HCT116 (cell line): ENCODE data around the gene ATAD3C. TPM values are rescaled to one million over a fixed set of nuclear protein-coding genes. Genes with fewer than 3 reads are reported as not detected.

ENCODE experiments used
- ATAC-seq: fragments of 200-7000 bp; cut with Tn5 transposase; 2 replicates; pipeline ENCODE4 v1.9.1; 2020; ENCODE audit warnings: mild to moderate bottlenecking, moderate library complexity
- BruUV-seq: library from RNA; stranded (reverse); fragments of 400-500 nt; replicated peaks from 2 replicates; lab custom pipeline; 2021; lab: Mats Ljungman, UMichigan
- CTCF ChIA-PET: fragments of 300-600 bp; sonication (Branson Sonifier 250); formaldehyde crosslinking; loops from one replicate; lab custom pipeline; 2021; ENCODE audit warnings: antibody characterized with exemption; lab: Charles Lee
- POLR2A ChIA-PET: fragments of 300-600, 350-600 bp; sonication (Branson Sonifier 250); formaldehyde crosslinking; loops from one replicate; lab custom pipeline; 2021; ENCODE audit warnings: antibody characterized with exemption; lab: Charles Lee
- RAD21 ChIA-PET, 2 experiments: fragments of 300-600 bp; sonication (Branson Sonifier 250); formaldehyde crosslinking; loops; one replicate each; lab custom pipeline; 2023; ENCODE audit warnings: low total read pairs in 2 of 2; ENCODE audit not compliant: uncharacterized antibody in 2 of 2, unreplicated experiment in 2 of 2, low non-redundant PET in 1 of 2; lab: Charles Lee
- DNase-seq: peaks from one replicate; pipeline ENCODE4 v3.0.0-alpha.2; 2010; ENCODE audit warnings: low read depth, low spot score
- H2AFZ ChIP-seq: fragments of 200-600 bp; shearing (Covaris generic), sonication (generic); 2 replicates; pipeline ENCODE4 v1.6.1; 2017; ENCODE audit warnings: low read depth, mixed run types, mixed read lengths, antibody characterized with exemption, low read length; ENCODE audit not compliant: poor library complexity, severe bottlenecking
- H3K27ac ChIP-seq: 2 replicates; pipeline ENCODE4 v1.5.1; 2012; ENCODE audit warnings: low read depth, low read length
- H3K27me3 ChIP-seq: fragments of 200-600 bp; sonication (generic); 2 replicates; pipeline ENCODE4 v1.6.1; 2016; ENCODE audit warnings: mixed run types, low read length, mixed read lengths; ENCODE audit not compliant: insufficient read depth
- H3K36me3 ChIP-seq, 2 experiments: fragments of 200-500 bp in 1 of 2; fragments of 200-600 bp in 1 of 2; sonication (Bioruptor generic) in 1 of 2; sonication (generic) in 1 of 2; 2 replicates each; pipeline versions ENCODE4 v1.5.1 to v1.6.1; 2014 to 2016; ENCODE audit warnings: low read length in 2 of 2, inconsistent platforms in 1 of 2, mixed read lengths in 1 of 2, mixed run types in 1 of 2; ENCODE audit not compliant: insufficient read depth in 2 of 2, control insufficient read depth in 1 of 2
- H3K4me1 ChIP-seq, 2 experiments: fragments of 200-600 bp in 1 of 2; sonication (generic) in 1 of 2; 2 replicates each; pipeline versions ENCODE4 v1.5.1 to v1.6.1; 2012 to 2017; ENCODE audit warnings: low read length in 2 of 2, inconsistent platforms in 1 of 2, mild to moderate bottlenecking in 1 of 2, mixed read lengths in 1 of 2, mixed run types in 1 of 2, moderate library complexity in 1 of 2; ENCODE audit not compliant: insufficient read depth in 2 of 2, control insufficient read depth in 1 of 2
- H3K4me2 ChIP-seq: fragments of 200-600 bp; sonication (generic); 2 replicates; pipeline ENCODE4 v1.6.1; 2017; ENCODE audit warnings: mixed run types, low read length, mixed read lengths
- H3K4me3 ChIP-seq, 2 experiments: fragments of 200-600 bp in 1 of 2; sonication (generic) in 1 of 2; replicated peaks in 1 of 2; 2 replicates each; pipeline ENCODE4 v1.5.1; 2011 to 2016; ENCODE audit warnings: low read length in 2 of 2, control low read depth in 1 of 2, low read depth in 1 of 2, mild to moderate bottlenecking in 1 of 2, mixed read lengths in 1 of 2, mixed run types in 1 of 2
- H3K79me2 ChIP-seq: fragments of 200-600 bp; sonication (generic); 2 replicates; pipeline ENCODE4 v1.6.1; 2017; ENCODE audit warnings: mild to moderate bottlenecking, mixed run types, low read length, moderate library complexity, mixed read lengths; ENCODE audit not compliant: insufficient read depth
- H3K9ac ChIP-seq: fragments of 200-600 bp; sonication (generic); 2 replicates; pipeline ENCODE4 v1.6.1; 2016; ENCODE audit warnings: low read length, mixed read lengths
- H3K9me2 ChIP-seq: fragments of 200-600 bp; sonication (generic), shearing (Covaris generic); 2 replicates; pipeline ENCODE4 v1.6.1; 2017; ENCODE audit warnings: mixed run types, mild to moderate bottlenecking, moderate library complexity; ENCODE audit not compliant: insufficient read depth
- H3K9me3 ChIP-seq, 2 experiments: fragments of 200-500 bp in 1 of 2; fragments of 200-600 bp in 1 of 2; sonication (Bioruptor generic) in 1 of 2; sonication (generic) in 1 of 2; 2 replicates each; pipeline ENCODE4 v1.6.1; 2014 to 2017; ENCODE audit warnings: low read length in 2 of 2, mixed read lengths in 2 of 2, inconsistent platforms in 1 of 2, low read depth in 1 of 2, mild to moderate bottlenecking in 1 of 2, mixed run types in 1 of 2, moderate library complexity in 1 of 2; ENCODE audit not compliant: control insufficient read depth in 1 of 2, insufficient read depth in 1 of 2
- H4K20me1 ChIP-seq: fragments of 200-600 bp; sonication (generic), shearing (Covaris generic); 2 replicates; pipeline ENCODE4 v1.6.1; 2017; ENCODE audit warnings: mixed run types, mild to moderate bottlenecking, moderate library complexity; ENCODE audit not compliant: insufficient read depth
- EZH2 ChIP-seq: fragments of 200-600 bp; sonication (generic); IDR thresholded peaks from 2 replicates; pipeline ENCODE4 v1.6.1; 2017; ENCODE audit warnings: antibody characterized with exemption, mixed run types
- MAX ChIP-seq: IDR thresholded peaks from 2 replicates; pipeline ENCODE4 v1.6.1; 2012
- POLR2A ChIP-seq: IDR thresholded peaks from 2 replicates; pipeline ENCODE4 v1.7.0; 2011; ENCODE audit warnings: borderline replicate concordance; ENCODE audit not compliant: insufficient read depth, insufficient read length; ENCODE audit errors: extremely low read depth
- POLR2AphosphoS5 ChIP-seq: IDR thresholded peaks from 2 replicates; pipeline ENCODE4 v1.6.1; 2011; ENCODE audit warnings: mild to moderate bottlenecking, low read depth, low read length, moderate library complexity
- RAD21 ChIP-seq: IDR thresholded peaks from 2 replicates; pipeline ENCODE4 v1.6.1; 2012; ENCODE audit warnings: low read depth, mild to moderate bottlenecking
- SRF ChIP-seq: IDR thresholded peaks from 2 replicates; pipeline ENCODE4 v1.6.1; 2012; ENCODE audit warnings: low read depth
- ZFX ChIP-seq: fragments of 450-650 bp; IDR thresholded peaks from 2 replicates; pipeline ENCODE4 v1.6.1; 2017
- intact Hi-C: fragments of 100-400 bp; cut with micrococcal nuclease; formaldehyde crosslinking; loops from 2 replicates; pipeline ENCODE4 v1.10.0; 2022
- total RNA-seq: library from RNA; stranded (reverse); gene quantifications from one replicate; pipeline ENCODE4 v1.2.1, GENCODE V29; 2021; ENCODE audit not compliant: unreplicated experiment

Gene ATAD3C
- total RNA-seq, 1 experiment from 2014 or later = 0.61 TPM

GRCh38 chr1:1435106-1435903 lies 14.2 kb upstream of the ATAD3C start, which contains the start of gene VWA1:
Gene VWA1 (plus strand): TSS chr1:1435690. CDS start chr1:1435749, 59 bp downstream.
- BruUV-seq = TSS peak; percentile 62
- DNase-seq = no peak

DNA sequence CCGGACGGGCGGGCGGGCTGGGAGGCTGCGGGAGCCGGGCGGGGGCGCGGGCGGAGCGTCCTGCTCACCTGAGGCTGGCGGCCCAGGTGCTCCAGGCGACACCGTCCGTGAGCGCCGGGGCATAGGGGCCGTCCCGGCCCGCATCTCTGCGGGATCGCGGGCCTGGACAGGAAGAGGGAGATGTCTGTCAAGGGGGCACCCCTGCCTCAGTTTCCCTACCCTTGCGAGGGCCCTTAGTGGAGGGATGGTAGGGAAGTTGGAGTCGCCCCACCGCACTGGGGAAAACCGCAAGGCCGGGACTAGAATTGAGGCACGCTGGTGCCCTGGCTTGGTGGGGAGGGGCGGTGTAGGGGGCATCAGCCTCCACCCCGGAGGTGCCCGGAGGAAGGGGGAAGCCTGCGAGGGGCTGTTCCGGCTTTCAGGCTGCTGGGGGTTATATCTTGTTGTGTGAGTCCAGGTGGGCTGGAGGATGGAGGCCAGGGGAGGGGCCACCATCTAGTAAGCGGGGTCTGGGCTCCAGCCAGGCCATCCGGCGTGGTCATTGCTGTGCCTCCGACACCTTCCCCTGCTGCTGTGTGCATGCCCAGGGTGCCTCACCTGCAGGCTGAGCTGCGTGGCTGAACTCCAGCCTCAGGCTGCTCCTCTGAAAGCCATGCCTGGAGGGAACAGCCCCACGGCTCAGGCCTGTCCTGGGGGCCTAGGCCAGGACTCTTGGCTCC lies 13.4 kb upstream of the ATAD3C start:
- no peaks in the 10 kb centered on the region for H3K27me3 ChIP-seq
- peak overlapping the region; percentile 88 for H3K9ac ChIP-seq
- ChIA-PET RAD21 (no interaction called here), CTCF (no interaction called here)
- no peaks in the 10 kb centered on the region for H4K20me1 ChIP-seq
- H3K79me2 ChIP-seq = peaks cover 33% of the 10 kb centered on the region; the same call in 1 of the 2 replicates
- H3K4me3 ChIP-seq = peak overlapping the region; percentile 80 to 92
- DNase-seq (no peak), ATAC-seq (peak; percentile 3)
- peak overlapping the region; percentile 99 for H3K4me2 ChIP-seq
- H3K27ac ChIP-seq = peak overlapping the region; percentile 99
- H3K9me2 ChIP-seq = no peaks in the 10 kb centered on the region
- BruUV-seq = TSS peak; percentile 57
- TF ChIP-seq POLR2AphosphoS5 (no peak), RAD21 (no peak), EZH2 (no peak), SRF (no peak), ZFX (peak; percentile 3; the same call in 1 of the 2 replicates)
- TF ChIP-seq, all 23 proteins: peak for 1
- POLR2A ChIA-PET = no interaction called here
- Histone ChIP-seq H2AFZ (no peak overlapping the region), H3K36me3 (no peaks in the 10 kb centered on the region), H3K9me3 (no peaks in the 10 kb centered on the region), H3K4me1 (peaks cover 46 to 63% of the 10 kb centered on the region in 2 experiments)
- intact Hi-C loops = no loop called here

More at GRCh38 chr1:1435106-1435903, 14.2 kb upstream of the ATAD3C start, which contains the start of gene VWA1:
- Histone ChIP-seq H3K79me2 (peaks cover 33% of the 10 kb centered on the region; the same call in 1 of the 2 replicates), H2AFZ (no peak within 1 kb of the TSS), H3K27me3 (no peaks in the 10 kb centered on the region), H3K4me1 (peaks cover 43 to 62% of the 10 kb centered on the region in 2 experiments), H3K9me3 (no peaks in the 10 kb centered on the region), H3K9ac (peak within 1 kb of the TSS; percentile 88), H3K4me3 (peak within 1 kb of the TSS; percentile 80 to 92), H3K4me2 (peak within 1 kb of the TSS; percentile 99), H3K9me2 (no peaks in the 10 kb centered on the region), H4K20me1 (no peaks in the 10 kb centered on the region), H3K27ac (peak within 1 kb of the TSS; percentile 99), H3K36me3 (no peaks in the 10 kb centered on the region)
- RAD21 ChIA-PET = no interaction called here
- POLR2A ChIA-PET = no interaction called here
- CTCF ChIA-PET = no interaction called here
- peak; percentile 62 for ATAC-seq
- TF ChIP-seq POLR2AphosphoS5 (peak; percentile 86), ZFX (peak; percentile 47; the same call in 1 of the 2 replicates), POLR2A (peak; percentile 70), MAX (no peak)
- intact Hi-C loops = no loop called here
